ENCODE data around the gene RHOG.

The RHOG gene

DNA sequence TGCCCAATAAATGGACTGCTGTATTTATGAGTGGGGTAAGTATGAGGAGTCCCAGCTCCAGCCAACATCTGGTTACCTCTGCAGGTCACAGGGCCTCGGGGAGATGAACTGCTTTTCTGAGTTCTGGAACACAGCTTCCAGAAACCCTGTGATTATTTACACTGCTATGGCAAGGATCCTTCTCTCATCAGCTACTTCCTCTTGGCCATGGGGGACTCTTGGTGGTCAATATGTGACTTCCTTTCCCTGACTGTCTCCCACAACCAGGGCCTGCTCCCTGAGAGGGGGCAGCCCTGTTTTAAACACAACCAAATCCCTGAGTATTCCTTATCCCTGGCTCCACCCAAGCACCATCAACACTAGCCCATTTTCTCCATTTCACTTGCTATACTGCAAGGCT is 10.0 kb downstream of the RHOG start:
- TF ChIP-seq CTCF (IDR thresholded peaks at IDR 0.05; ENCODE audit: low read depth, low read length): no peak
- no peak for TF ChIP-seq EZH2phosphoT487 (IDR thresholded peaks at IDR 0.05; ENCODE audit: low read depth)
- peaks cover 10% of the 10 kb centered on the region for H3K4me1 ChIP-seq (ENCODE audit: low read length)
- H3K4me2 ChIP-seq (ENCODE audit: low read length): no peak overlapping the region
- H4K20me1 ChIP-seq (ENCODE audit: insufficient read depth, low read length): peaks cover 66% of the 10 kb centered on the region
- peaks cover 69% of the 10 kb centered on the region for H3K79me2 ChIP-seq (ENCODE audit: low read length)
- no peaks in the 10 kb centered on the region for H3K27me3 ChIP-seq (ENCODE audit: low read depth, low read length)
- no peaks in the 10 kb centered on the region for H3K9me3 ChIP-seq (ENCODE audit: insufficient read depth, low read length)
- H3K9ac ChIP-seq (ENCODE audit: low read length): no peak overlapping the region
- no peak overlapping the region; the same call in 1 of the 2 replicates for H3K27ac ChIP-seq (ENCODE audit: low read length)
- peaks cover 68% of the 10 kb centered on the region for H3K36me3 ChIP-seq (replicated peaks; ENCODE audit: low read depth, low read length)
- H2AFZ ChIP-seq (ENCODE audit: low read depth, low read length): no peak overlapping the region
- H3K4me3 ChIP-seq (ENCODE audit: low read length): no peak overlapping the region

DNA sequence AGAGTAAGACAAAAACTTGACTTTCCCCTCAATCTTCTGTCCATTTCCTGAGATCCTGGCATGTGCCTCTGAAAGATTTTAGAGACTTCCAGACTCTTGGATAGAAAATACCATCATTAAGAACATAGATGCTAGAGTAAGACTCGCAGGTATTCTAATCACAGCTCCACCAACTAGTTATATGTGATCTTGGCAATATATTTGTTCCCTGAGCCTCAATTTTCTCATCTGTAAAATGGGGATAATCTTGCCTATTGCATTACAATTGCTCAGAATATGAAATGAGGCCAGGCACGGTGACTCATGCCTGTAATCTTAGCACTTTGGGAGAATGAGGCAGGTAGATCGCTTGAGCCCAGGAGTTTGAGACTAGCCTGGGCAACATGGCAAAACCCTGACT is 10.7 kb downstream of the RHOG start:
- H3K9ac ChIP-seq (ENCODE audit: low read length): no peak overlapping the region
- H3K9me3 ChIP-seq (ENCODE audit: insufficient read depth, low read length): no peaks in the 10 kb centered on the region
- peaks cover 64% of the 10 kb centered on the region for H3K36me3 ChIP-seq (replicated peaks; ENCODE audit: low read depth, low read length)
- H3K27ac ChIP-seq (ENCODE audit: low read length): no peak overlapping the region
- no peak for TF ChIP-seq CTCF (IDR thresholded peaks at IDR 0.05; ENCODE audit: low read depth, low read length)
- peaks cover 62% of the 10 kb centered on the region for H3K79me2 ChIP-seq (ENCODE audit: low read length)
- H4K20me1 ChIP-seq (ENCODE audit: insufficient read depth, low read length): peaks cover 60% of the 10 kb centered on the region
- H3K4me1 ChIP-seq (ENCODE audit: low read length): peaks cover 3% of the 10 kb centered on the region; the same call in 1 of the 2 replicates
- H2AFZ ChIP-seq (ENCODE audit: low read depth, low read length): no peak overlapping the region
- no peaks in the 10 kb centered on the region for H3K27me3 ChIP-seq (ENCODE audit: low read depth, low read length)
- H3K4me2 ChIP-seq (ENCODE audit: low read length): no peak overlapping the region
- no peak overlapping the region for H3K4me3 ChIP-seq (ENCODE audit: low read length)

- Histone ChIP-seq H2AFZ (ENCODE audit: low read depth, low read length) (no peak overlapping the region), H3K27me3 (ENCODE audit: low read depth, low read length) (no peaks in the 10 kb centered on the region), H3K79me2 (ENCODE audit: low read length) (peaks cover 37% of the 10 kb centered on the region), H4K20me1 (ENCODE audit: insufficient read depth, low read length) (peaks cover 35% of the 10 kb centered on the region), H3K9ac (ENCODE audit: low read length) (no peak overlapping the region), H3K4me3 (ENCODE audit: low read length) (no peak overlapping the region), H3K9me3 (ENCODE audit: insufficient read depth, low read length) (no peaks in the 10 kb centered on the region), H3K27ac (ENCODE audit: low read length) (no peak overlapping the region), H3K36me3 (replicated peaks; ENCODE audit: low read depth, low read length) (peaks cover 49% of the 10 kb centered on the region), H3K4me2 (ENCODE audit: low read length) (no peak overlapping the region), H3K4me1 (ENCODE audit: low read length) (no peaks in the 10 kb centered on the region)
- TF ChIP-seq EZH2phosphoT487 (IDR thresholded peaks at IDR 0.05; ENCODE audit: low read depth): no peak
- no peak for TF ChIP-seq CTCF (IDR thresholded peaks at IDR 0.05; ENCODE audit: low read depth, low read length)
Observed at GRCh38 chr11:3827434-3828186, 13.1 kb downstream of the RHOG start.

DNA sequence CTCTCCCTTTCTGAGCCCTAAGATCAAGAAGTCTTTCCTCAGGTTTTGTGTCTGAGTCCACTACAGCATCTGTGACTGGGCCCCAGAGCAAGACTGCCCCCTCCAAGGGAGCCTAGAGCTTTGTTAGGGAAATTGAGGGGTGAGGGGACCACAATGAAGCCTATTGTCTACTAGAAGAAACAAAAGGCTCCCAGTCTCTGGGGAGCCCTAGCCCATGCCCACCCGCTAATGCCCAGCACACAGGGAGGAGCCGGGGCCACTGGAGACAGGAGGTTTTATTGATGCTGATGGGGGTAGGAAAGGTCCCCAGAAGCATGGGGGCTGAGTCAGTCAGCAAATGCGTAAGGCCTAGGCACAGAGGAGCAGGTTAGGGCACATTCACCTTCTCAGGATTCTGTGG is 14.0 kb downstream of the RHOG start:
- no peak overlapping the region for H3K4me3 ChIP-seq (ENCODE audit: low read length)
- peaks cover 29% of the 10 kb centered on the region for H3K79me2 ChIP-seq (ENCODE audit: low read length)
- TF ChIP-seq CTCF (IDR thresholded peaks at IDR 0.05; ENCODE audit: low read depth, low read length): no peak
- TF ChIP-seq EZH2phosphoT487 (IDR thresholded peaks at IDR 0.05; ENCODE audit: low read depth): no peak

More for the DNA sequence above, 14.0 kb downstream of the RHOG start:
- no peak overlapping the region for H3K27ac ChIP-seq (ENCODE audit: low read length)
- no peak overlapping the region for H3K4me2 ChIP-seq (ENCODE audit: low read length)
- H3K9ac ChIP-seq (ENCODE audit: low read length): no peak overlapping the region
- H3K4me1 ChIP-seq (ENCODE audit: low read length): no peaks in the 10 kb centered on the region
- no peaks in the 10 kb centered on the region for H3K27me3 ChIP-seq (ENCODE audit: low read depth, low read length)
- no peak overlapping the region for H2AFZ ChIP-seq (ENCODE audit: low read depth, low read length)
- no peaks in the 10 kb centered on the region for H3K9me3 ChIP-seq (ENCODE audit: insufficient read depth, low read length)
- peaks cover 26% of the 10 kb centered on the region for H4K20me1 ChIP-seq (ENCODE audit: insufficient read depth, low read length)
- H3K36me3 ChIP-seq (replicated peaks; ENCODE audit: low read depth, low read length): peaks cover 41% of the 10 kb centered on the region
